Nephron progenitor cell (in vitro differentiated cells): ENCODE measurements around the gene KIAA1328.
A peak's percentile ranks its signal among the peaks of the same experiment; 100 is the strongest.

Experiments
- DNase-seq: peaks from one replicate; pipeline ENCODE4 v3.0.0; 2021
- H3K27ac Mint-ChIP-seq: 2 replicates; pipeline ENCODE4 v1.8.0; 2021; ENCODE audit warnings: mild to moderate bottlenecking, moderate library complexity, mixed read lengths
- H3K27me3 Mint-ChIP-seq: 2 replicates; pipeline ENCODE4 v1.8.0; 2021; ENCODE audit warnings: mild to moderate bottlenecking, low read depth, mixed read lengths; ENCODE audit not compliant: poor library complexity
- H3K36me3 Mint-ChIP-seq: 2 replicates; pipeline ENCODE4 v1.8.0; 2021; ENCODE audit warnings: low read depth, mixed read lengths
- H3K4me1 Mint-ChIP-seq: 2 replicates; pipeline ENCODE4 v1.8.0; 2021; ENCODE audit warnings: mixed read lengths
- H3K4me3 Mint-ChIP-seq: 2 replicates; pipeline ENCODE4 v1.8.0; 2021; ENCODE audit warnings: mild to moderate bottlenecking, moderate library complexity, mixed read lengths
- H3K9me3 Mint-ChIP-seq: 2 replicates; pipeline ENCODE4 v1.8.0; 2021; ENCODE audit warnings: mild to moderate bottlenecking, moderate library complexity, mixed read lengths
- TF ChIP-seq, protein P1 (sequence below): fragments of 200-600 bp; sonication (generic); IDR thresholded peaks from 2 replicates; pipeline ENCODE4 v1.5.0; 2021; ENCODE audit warnings: antibody characterized with exemption

Gene KIAA1328

DNA sequence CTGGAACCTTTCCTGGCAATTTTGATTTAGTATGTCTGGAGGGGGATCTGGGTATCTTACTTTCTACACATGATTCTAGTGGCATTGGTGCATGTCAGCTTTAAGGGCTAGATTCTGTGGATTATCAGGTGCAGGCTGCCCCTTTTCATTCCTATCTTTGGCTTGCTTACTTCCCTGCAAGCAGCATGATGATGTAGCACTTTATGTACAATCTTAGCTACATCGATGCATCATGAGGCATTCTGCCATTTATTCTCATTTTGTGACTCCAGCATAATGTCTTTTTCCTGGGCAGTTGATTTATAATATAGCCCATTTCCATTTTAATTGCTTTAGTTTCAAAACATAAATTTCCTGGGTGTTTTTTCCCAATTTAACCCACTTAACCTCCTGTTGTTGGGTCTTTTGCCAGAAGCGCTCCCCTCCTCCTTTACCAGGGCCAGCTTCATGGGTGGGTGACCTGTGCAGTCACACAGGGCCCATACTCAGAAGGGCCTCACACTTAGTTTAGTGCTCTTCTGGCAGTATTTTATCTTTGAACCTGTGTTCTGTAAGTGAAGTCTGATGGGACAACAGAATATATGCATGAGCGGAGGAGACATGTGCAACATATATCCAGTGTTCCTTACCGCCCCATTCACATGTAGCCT is 36.2 kb upstream of the KIAA1328 start:
- no peak for DNase-seq
- Mint-ChIP-seq H3K4me1 (peaks cover 11% of the 10 kb centered on the region), H3K27me3 (no peaks in the 10 kb centered on the region), H3K4me3 (no peak overlapping the region), H3K27ac (no peak overlapping the region), H3K36me3 (peaks cover 85% of the 10 kb centered on the region), H3K9me3 (peaks cover 14% of the 10 kb centered on the region)
- TF ChIP-seq, protein P1, sequence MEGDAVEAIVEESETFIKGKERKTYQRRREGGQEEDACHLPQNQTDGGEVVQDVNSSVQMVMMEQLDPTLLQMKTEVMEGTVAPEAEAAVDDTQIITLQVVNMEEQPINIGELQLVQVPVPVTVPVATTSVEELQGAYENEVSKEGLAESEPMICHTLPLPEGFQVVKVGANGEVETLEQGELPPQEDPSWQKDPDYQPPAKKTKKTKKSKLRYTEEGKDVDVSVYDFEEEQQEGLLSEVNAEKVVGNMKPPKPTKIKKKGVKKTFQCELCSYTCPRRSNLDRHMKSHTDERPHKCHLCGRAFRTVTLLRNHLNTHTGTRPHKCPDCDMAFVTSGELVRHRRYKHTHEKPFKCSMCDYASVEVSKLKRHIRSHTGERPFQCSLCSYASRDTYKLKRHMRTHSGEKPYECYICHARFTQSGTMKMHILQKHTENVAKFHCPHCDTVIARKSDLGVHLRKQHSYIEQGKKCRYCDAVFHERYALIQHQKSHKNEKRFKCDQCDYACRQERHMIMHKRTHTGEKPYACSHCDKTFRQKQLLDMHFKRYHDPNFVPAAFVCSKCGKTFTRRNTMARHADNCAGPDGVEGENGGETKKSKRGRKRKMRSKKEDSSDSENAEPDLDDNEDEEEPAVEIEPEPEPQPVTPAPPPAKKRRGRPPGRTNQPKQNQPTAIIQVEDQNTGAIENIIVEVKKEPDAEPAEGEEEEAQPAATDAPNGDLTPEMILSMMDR = no peak

DNA sequence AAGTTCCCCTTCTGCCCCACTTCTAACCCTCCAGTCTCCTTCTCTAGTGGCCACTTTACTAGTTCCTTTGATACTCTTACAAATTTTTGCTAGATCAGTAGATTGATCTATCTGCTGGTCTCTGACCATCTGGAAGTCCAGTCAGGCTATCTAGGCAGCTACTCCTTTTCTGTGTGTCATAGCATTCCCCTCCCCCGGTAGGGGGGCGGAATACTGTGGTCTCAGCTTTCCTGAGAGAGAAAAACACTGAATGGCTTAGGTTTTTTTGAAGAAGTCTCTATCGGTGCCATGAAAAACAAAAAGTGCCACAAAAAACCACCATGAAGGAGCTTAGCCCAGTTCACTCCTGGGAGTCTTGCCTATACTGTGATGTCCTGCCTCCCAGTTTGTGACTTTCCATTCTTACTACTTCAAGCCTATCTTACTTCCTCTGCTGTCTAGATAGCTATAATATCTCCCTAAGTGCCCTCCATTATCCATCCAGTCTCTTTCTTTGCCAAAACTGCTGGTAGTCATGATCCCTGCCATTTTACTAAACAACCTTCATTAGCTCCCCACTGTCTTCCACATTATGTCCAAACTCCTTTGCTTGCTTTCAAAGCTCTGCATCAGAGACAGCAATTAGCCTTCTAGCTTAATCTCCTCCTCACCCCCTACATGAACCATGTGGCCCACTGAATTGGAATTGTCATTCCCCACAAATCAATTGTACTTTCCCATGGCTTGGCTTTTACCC is 30.0 kb upstream of the KIAA1328 start:
- Mint-ChIP-seq H3K4me3 (no peak overlapping the region), H3K9me3 (peaks cover 19% of the 10 kb centered on the region), H3K36me3 (peaks cover 85% of the 10 kb centered on the region), H3K4me1 (peaks cover 29% of the 10 kb centered on the region), H3K27ac (peak overlapping the region; percentile 60), H3K27me3 (peaks cover 4% of the 10 kb centered on the region)
- no peak for DNase-seq
- TF ChIP-seq, protein P1 = no peak

DNA sequence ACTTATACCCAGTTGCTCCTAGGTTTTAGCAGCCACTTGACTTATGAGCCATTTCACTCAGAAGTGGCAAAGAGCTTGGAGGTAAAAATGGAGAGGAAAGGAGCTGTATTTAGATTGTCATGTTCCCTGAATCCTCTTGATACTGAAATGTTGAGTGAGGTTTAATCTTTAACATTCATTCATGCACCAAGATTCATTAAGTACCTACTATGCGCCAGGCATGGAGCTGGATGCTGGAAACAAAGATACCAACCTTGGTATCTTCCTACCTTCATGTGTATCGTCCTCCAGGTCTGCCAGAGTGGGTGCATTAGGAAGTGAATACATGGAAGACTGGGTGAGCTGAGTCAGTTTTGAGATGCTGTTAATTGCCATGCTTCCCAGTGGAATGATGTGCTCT is 23.8 kb upstream of the KIAA1328 start:
- H3K4me1 Mint-ChIP-seq = no peaks in the 10 kb centered on the region
- peaks cover 19% of the 10 kb centered on the region for H3K9me3 Mint-ChIP-seq
- no peaks in the 10 kb centered on the region for H3K27me3 Mint-ChIP-seq
- peaks cover 82% of the 10 kb centered on the region for H3K36me3 Mint-ChIP-seq
- H3K4me3 Mint-ChIP-seq = no peak overlapping the region
- TF ChIP-seq, protein P1 = no peak
- H3K27ac Mint-ChIP-seq = no peak overlapping the region
- no peak for DNase-seq

DNA sequence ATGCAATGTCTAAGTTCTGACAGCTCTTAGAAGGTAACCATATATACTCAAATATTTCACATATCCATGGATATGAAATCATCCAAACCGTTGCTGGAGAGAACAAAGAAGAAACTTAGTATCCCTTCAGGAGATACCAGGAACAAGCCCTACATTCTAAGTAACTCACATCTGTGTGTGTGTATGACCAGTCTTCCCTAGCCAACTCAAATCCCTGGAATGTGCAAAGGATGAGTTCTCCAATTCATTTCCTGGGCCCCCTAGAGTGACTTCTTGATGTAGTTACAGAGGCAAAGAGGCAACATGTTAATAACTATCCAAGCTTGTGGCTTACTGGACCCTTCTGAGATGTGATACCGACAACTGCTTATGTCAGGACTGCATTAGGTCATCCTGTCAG is 20.2 kb upstream of the KIAA1328 start:
- H3K27ac Mint-ChIP-seq = no peak overlapping the region
- no peak overlapping the region for H3K4me3 Mint-ChIP-seq
- peaks cover under 1% of the 10 kb centered on the region for H3K9me3 Mint-ChIP-seq
- peaks cover 17% of the 10 kb centered on the region for H3K4me1 Mint-ChIP-seq
- peaks cover 60% of the 10 kb centered on the region for H3K36me3 Mint-ChIP-seq
- DNase-seq = no peak
- no peaks in the 10 kb centered on the region for H3K27me3 Mint-ChIP-seq
- TF ChIP-seq, protein P1 = no peak

DNA sequence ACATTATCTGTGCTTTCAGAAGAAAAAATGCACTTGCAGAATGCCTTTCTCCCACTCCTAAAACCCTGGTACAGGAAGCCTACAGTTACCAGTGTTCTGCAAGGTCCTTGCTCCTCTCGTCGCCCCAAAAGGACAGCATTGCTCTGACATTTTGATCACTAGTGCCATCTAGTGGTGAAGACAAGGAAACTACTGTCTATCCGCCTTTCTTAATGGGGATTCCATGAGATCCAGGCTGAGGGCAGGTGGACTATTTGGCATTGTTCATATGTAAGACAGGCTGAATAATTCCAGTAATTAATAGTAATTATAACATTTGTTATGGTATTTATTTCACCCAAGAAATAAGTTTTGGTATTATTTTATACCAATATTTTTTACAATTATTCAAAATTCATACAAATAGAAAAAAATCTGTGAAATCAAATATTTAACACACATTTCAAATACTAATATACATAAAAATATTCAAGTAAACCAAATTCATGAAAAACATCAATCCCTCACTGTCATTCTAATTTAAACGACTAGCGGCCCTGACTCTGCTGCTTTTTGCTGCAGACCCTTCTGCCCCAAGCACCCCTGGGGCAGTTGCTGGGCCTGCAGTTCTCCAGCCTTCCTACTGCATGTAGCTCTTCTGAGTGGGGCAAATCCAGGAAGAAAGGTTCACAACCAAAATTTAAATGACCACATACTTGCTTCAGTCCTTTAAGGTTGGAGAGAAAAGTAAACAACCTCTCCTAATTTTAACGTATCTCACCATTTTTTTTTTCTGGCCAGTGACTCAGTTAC is 19.1 kb upstream of the KIAA1328 start:
- H3K4me1 Mint-ChIP-seq = peaks cover 26% of the 10 kb centered on the region
- no peak overlapping the region for H3K27ac Mint-ChIP-seq
- no peaks in the 10 kb centered on the region for H3K9me3 Mint-ChIP-seq
- no peak overlapping the region for H3K4me3 Mint-ChIP-seq
- peak; percentile 32 for DNase-seq
- peaks cover 59% of the 10 kb centered on the region for H3K36me3 Mint-ChIP-seq
- TF ChIP-seq, protein P1 = peak; percentile 70
- H3K27me3 Mint-ChIP-seq = no peaks in the 10 kb centered on the region
